HG03460 (cell line): ENCODE measurements around the gene LRPPRC.

Source experiments
- ATAC-seq: cut with Tn5 transposase; IDR thresholded peaks from one replicate; pipeline ENCODE4 v1.9.1; 2021; ENCODE audit not compliant: unreplicated experiment

The LRPPRC gene

GRCh38 chr2:43874776-43875451 is 120.9 kb downstream of the LRPPRC start:
- no peak for ATAC-seq

DNA sequence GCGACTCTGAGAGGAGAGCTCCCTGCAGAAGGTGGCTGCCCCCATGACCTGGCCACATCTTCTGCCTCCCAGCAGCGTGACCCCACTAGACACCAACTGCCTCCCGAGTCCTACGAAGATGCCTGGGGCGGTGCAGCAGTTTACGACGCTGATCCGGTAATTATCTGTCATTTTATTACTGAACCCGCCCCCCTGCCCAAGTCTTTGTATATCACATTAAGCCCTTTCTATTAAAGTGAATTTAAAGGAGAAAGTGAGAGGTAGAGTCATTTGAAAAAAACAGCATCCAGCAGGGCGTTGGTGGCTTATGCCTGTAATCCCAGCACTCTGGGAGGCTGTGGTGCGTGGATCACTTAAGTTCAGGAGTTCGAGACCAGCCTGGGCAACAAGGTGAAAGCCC is 123.6 kb downstream of the LRPPRC start:
- ATAC-seq: no peak

- no peak for ATAC-seq
Observed at GRCh38 chr2:43855292-43855691, 140.5 kb downstream of the LRPPRC start.

DNA sequence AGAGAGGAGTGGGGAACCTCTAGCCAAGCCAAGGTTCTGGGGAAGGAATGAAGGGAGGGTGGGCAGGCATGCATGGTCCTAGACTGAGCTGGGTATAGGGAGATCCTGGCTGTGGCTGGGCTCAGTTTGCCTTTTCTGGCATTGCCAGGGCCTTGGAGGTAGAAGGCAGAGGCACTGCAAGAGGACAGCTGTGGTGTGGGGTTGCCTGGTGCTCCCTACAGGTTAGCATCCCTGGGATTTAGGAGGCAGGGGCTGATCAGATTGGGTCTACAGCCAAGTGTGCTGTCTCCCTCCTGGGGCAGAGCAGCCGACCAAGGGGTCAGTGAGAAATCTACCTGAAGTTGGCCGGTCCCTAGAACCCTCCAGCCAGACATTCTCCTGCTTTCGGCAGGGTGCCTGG is 141.1 kb downstream of the LRPPRC start:
- ATAC-seq: no peak

- ATAC-seq: no peak
Observed at GRCh38 chr2:43853141-43854081, 142.4 kb downstream of the LRPPRC start.

- ATAC-seq: no peak
Observed at GRCh38 chr2:43852196-43852730, 143.5 kb downstream of the LRPPRC start.

DNA sequence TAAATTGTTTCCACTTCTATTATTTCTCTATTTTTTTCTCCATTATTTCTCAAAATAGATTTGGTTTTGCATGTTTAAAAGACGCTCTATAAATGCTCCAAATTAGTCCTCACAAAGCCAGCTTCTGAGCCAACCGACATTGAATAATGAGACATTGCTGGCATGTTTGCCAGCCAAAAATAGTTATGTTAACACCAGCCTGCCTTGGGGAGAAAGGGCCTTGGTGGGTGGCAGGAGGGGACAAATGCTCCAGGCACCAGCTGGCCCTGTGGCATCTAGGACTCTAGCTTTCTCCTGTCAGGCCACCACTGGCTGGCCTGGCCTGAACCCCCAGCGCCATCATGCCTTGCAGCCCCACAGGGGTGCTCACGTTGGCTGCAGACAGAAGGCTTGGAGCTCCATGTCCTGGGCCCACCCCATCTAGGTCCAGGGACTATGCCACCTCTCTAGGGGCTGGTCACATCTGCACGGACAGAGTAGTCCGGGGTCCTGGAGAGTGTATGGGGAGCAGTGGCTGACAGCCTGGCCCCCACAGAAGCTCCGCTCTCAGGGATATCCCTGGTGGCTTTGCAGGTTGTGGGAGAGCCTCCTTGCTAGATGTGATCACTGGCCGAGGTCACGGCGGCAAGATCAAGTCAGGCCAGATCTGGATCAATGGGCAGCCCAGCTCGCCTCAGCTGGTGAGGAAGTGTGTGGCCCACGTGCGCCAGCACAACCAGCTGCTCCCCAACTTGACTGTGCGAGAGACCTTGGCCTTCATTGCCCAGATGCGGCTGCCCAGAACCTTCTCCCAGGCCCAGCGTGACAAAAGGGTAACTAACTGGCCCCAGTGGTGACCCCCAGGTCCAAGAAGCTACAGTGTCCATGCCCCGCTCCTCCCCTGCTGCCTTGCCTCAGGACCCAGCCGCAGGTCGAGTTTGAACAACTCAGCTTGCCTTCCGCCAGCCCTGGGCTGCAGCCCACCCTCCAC is 144.5 kb downstream of the LRPPRC start:
- no peak for ATAC-seq

DNA sequence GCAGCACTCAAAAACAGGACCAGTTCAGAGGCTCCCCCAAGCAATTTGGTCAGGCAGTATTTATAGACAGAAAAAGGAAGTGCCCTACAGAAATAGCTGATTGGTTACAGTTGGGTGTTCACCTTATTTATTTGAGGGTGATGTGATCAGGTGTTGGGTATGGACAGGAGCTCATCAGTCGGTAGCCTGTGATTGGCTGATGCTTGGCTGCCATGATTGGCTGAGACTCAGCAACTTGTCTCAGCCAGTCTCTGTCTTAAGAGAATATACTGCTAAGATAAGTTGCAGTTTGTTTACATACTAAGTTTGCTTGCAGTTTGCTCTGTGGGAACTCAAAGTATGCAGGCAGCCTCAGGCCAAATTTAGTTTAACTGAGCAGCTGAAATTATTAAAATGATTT is 147.6 kb downstream of the LRPPRC start:
- no peak for ATAC-seq

GRCh38 chr2:43846140-43846793 is 149.5 kb downstream of the LRPPRC start:
- no peak for ATAC-seq

DNA sequence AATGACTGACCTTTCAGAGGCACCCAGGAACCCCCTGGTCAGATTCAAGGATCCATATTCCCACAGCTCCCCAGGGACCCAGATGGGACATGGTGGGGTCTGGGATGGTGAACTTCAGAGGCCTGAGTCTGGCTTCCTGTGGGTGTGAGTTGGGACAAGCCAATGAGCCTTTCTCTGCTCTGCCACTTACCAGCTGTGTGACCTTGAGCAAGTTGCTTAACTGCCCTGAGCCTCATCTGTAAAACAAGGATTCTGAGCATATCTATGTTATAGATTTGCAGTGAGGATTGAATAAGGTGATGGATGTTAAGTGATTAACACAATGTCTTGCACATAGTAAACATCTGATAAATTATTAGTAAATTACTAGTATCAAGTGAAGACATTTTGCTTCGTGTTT is 150.6 kb downstream of the LRPPRC start:
- no peak for ATAC-seq

- no peak for ATAC-seq
Observed at GRCh38 chr2:43842866-43843226, 152.9 kb downstream of the LRPPRC start.

GRCh38 chr2:43841949-43842865 is 153.6 kb downstream of the LRPPRC start:
- ATAC-seq: no peak

- ATAC-seq: no peak
Observed at GRCh38 chr2:43840965-43841364, 154.8 kb downstream of the LRPPRC start.

- ATAC-seq: no peak
Observed at GRCh38 chr2:43839776-43840564, 155.8 kb downstream of the LRPPRC start.

DNA sequence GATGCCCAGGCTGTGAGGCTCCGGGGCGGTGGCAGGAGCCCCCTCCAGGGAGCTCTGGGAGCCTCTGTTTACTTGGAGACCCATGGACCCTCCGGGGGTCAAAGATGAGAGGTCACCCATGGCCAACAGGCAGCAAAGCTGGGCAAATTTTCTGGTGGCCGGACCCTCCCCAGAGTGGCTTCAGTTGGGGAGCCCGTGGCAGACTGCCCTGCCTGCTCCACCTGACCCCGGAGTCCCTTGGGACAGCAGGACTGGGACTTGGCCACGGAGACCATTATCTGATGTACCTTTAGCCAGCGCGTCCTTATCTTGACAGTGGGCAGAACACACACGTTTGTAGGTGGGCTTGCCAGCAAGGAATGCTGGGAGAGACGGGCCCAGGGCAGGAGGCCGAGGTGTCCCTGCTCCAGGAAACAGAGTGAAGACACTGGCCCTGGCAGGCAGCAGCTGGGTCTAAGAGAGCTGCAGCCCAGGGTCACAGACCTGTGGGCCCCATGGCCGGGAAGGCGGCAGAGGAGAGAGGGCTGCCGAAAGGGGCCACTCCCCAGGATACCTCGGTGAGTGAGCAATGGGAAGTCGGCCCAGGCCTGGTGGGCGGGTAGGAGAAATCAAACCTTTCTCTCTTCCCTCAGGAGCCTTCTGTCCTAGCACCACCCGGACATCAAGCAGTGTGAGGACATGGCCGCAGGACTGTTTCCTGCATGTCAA is 157.1 kb downstream of the LRPPRC start, which contains the start of the genes ABCG5 and ABCG8:
Gene ABCG5 (minus strand): TSS at position 280 of the 708 bp plus-strand sequence. CDS start 160 bp downstream, at position 120.
Gene ABCG8 (plus strand): TSS at position 412 of the 708 bp plus-strand sequence. CDS start 83 bp downstream, at position 495.
- ATAC-seq: no peak

GRCh38 chr2:43837831-43838559 is 157.8 kb downstream of the LRPPRC start:
- no peak for ATAC-seq

- no peak for ATAC-seq
Observed at GRCh38 chr2:43837033-43837432, 158.8 kb downstream of the LRPPRC start.
